ENCODE data around the gene GFER. TPM values are rescaled to one million over a fixed set of nuclear protein-coding genes. Genes with fewer than 3 reads are reported as not detected.

The GFER gene
- total RNA-seq, 1 experiment from 2014 or later: 58.5 TPM

DNA sequence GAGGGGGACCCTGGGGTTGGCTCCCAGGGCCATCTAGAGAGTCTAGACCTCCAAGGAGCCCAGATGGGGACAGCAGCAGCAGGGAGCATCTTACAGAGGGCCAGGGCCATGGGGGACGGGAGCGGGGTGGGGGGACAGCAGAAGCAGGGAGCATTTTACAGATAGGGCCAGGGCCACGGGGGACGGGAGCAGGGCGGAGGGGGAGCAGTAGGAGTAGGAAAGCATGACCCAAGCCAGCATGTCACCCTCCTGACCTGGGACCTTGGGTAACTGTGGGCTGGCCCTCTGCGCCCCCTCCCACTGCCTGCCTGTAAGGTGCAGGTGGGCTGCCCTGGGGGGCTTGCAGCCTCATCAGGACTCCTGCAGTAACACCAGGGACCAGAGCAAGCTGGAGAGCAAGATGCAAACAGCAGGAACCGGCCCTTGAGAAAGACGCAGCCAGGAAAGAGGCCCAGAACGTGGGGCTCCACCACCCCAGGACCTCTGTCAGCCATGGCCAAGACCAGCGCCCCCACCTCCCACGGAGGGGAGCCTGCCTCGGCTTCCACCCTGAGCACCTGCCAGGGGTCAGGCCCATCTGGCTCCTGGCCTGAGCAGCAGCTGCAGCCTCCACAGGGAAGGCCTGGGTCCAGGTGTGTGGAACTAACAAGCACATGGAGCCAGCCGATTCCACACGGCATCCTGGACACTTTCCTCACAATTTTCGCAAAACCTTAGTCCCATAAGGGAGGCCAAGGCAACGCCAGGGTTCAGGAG lies 23.3 kb downstream of the GFER start (continued):
- TF ChIP-seq, protein P1, sequence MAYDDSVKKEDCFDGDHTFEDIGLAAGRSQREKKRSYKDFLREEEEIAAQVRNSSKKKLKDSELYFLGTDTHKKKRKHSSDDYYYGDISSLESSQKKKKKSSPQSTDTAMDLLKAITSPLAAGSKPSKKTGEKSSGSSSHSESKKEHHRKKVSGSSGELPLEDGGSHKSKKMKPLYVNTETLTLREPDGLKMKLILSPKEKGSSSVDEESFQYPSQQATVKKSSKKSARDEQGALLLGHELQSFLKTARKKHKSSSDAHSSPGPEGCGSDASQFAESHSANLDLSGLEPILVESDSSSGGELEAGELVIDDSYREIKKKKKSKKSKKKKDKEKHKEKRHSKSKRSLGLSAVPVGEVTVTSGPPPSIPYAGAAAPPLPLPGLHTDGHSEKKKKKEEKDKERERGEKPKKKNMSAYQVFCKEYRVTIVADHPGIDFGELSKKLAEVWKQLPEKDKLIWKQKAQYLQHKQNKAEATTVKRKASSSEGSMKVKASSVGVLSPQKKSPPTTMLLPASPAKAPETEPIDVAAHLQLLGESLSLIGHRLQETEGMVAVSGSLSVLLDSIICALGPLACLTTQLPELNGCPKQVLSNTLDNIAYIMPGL (CRISPR knock-in tag; IDR thresholded peaks at IDR 0.05): no peak
- TF ChIP-seq ZBTB21 (CRISPR knock-in tag; IDR thresholded peaks at IDR 0.05; ENCODE audit: borderline replicate concordance): no peak
- TF ChIP-seq, protein P2, sequence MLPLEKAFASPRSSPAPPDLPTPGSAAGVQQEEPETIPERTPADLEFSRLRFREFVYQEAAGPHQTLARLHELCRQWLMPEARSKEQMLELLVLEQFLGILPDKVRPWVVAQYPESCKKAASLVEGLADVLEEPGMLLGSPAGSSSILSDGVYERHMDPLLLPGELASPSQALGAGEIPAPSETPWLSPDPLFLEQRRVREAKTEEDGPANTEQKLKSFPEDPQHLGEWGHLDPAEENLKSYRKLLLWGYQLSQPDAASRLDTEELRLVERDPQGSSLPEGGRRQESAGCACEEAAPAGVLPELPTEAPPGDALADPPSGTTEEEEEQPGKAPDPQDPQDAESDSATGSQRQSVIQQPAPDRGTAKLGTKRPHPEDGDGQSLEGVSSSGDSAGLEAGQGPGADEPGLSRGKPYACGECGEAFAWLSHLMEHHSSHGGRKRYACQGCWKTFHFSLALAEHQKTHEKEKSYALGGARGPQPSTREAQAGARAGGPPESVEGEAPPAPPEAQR (CRISPR knock-in tag; IDR thresholded peaks at IDR 0.05): no peak

DNA sequence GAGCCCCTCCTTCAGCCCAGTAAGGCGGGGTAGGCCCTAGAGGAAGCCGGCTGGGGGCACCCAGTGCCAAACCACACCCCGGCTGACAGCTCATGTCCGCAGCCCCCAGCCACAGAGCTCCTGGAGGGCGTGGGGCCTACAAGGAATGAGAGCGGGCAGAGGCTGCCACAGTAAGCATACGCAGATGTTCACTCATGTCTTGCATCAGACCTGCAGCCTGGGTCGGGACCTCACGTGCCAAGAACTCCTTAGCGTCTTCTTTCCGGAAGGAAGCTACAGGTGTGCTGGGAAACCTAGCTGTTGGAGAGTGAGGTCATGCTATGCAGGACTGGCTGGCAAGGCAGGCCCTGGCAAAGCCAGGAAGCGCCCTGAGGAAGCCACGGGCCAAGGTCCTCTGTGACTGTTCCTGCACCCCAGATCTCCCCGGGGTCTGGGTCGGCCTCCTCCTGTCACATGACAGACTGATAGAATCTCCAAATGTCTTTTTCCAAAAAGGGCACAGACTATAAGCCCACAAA lies 24.1 kb downstream of the GFER start:
- DNase-seq (ENCODE audit: low spot score): no peak
- TF ChIP-seq PRRX2 (CRISPR knock-in tag; IDR thresholded peaks at IDR 0.05) (no peak), FOXJ3 (CRISPR knock-in tag; IDR thresholded peaks at IDR 0.05; ENCODE audit: borderline replicate concordance) (no peak)
- TF ChIP-seq, protein P3, sequence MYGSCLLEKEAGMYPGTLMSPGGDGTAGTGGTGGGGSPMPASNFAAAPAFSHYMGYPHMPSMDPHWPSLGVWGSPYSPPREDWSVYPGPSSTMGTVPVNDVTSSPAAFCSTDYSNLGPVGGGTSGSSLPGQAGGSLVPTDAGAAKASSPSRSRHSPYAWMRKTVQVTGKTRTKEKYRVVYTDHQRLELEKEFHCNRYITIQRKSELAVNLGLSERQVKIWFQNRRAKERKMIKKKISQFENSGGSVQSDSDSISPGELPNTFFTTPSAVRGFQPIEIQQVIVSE (CRISPR knock-in tag; IDR thresholded peaks at IDR 0.05; ENCODE audit: borderline replicate concordance): no peak
- TF ChIP-seq, protein P4, sequence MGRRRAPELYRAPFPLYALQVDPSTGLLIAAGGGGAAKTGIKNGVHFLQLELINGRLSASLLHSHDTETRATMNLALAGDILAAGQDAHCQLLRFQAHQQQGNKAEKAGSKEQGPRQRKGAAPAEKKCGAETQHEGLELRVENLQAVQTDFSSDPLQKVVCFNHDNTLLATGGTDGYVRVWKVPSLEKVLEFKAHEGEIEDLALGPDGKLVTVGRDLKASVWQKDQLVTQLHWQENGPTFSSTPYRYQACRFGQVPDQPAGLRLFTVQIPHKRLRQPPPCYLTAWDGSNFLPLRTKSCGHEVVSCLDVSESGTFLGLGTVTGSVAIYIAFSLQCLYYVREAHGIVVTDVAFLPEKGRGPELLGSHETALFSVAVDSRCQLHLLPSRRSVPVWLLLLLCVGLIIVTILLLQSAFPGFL (CRISPR knock-in tag; IDR thresholded peaks at IDR 0.05; ENCODE audit: borderline replicate concordance): no peak
- Mint-ChIP-seq H3K4me1 (peaks cover 39% of the 10 kb centered on the region), H3K27me3 (ENCODE audit: low read depth) (no peaks in the 10 kb centered on the region), H3K9me3 (no peaks in the 10 kb centered on the region), H3K4me3 (peak overlapping the region; percentile 71), H3K27ac (no peak overlapping the region), H3K36me3 (peaks cover 5% of the 10 kb centered on the region; the same call in 1 of the 2 replicates)
- no peak for ATAC-seq
- ChIA-PET CTCF (interaction anchor here (0.7 to 1.8 kb wide), 3 partner anchors 9 to 82 kb away, joined by 3 to 6 read pairs (median 3); no protein-coding TSS in a partner anchor), POLR2A (no interaction called here)

DNA sequence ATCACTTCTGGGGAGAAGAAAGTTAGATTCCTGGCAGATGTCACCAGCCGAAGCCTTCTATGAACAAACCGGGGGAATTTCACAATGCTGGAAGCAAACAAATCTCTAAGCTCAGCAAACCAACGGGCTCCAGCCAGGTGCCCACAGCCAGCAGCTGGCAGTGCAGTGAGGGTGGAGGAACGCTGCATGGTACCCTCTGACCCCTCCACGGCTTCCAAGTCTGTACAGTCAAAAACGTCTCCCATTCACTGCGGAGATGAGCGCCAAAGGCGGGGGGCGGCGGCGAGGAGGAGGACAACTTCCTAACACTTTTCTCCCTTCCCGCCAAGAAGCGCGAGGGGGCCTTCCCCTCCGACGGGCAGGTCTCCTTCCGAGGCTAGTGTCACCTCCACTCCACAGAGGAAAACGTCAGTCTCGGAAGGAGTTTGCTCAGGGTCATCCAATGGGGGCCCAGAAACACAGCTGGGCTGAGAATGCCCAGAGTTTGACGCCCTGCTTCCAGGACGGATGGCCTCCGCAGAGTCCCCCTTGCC lies 24.7 kb downstream of the GFER start:
- H3K27ac Mint-ChIP-seq: peak overlapping the region; percentile 4; the same call in 1 of the 2 replicates

More for the DNA sequence above, 24.7 kb downstream of the GFER start:
- ChIA-PET POLR2A (no interaction called here), CTCF (interaction anchor here (0.6 to 1.8 kb wide), 3 partner anchors 82 to 133 kb away, joined by 3 to 6 read pairs (median 4); no protein-coding TSS in a partner anchor)
- Mint-ChIP-seq H3K36me3 (peaks cover 5% of the 10 kb centered on the region; the same call in 1 of the 2 replicates), H3K4me1 (peaks cover 39% of the 10 kb centered on the region), H3K27me3 (ENCODE audit: low read depth) (no peaks in the 10 kb centered on the region), H3K9me3 (no peaks in the 10 kb centered on the region), H3K4me3 (peak overlapping the region; percentile 71)
- no peak for ATAC-seq
- no peak for DNase-seq (ENCODE audit: low spot score)
- TF ChIP-seq, protein P5, sequence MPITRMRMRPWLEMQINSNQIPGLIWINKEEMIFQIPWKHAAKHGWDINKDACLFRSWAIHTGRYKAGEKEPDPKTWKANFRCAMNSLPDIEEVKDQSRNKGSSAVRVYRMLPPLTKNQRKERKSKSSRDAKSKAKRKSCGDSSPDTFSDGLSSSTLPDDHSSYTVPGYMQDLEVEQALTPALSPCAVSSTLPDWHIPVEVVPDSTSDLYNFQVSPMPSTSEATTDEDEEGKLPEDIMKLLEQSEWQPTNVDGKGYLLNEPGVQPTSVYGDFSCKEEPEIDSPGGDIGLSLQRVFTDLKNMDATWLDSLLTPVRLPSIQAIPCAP (CRISPR knock-in tag; IDR thresholded peaks at IDR 0.05): 0 out of 2 replicates have a peak, but pooled peaks have one; percentile 31
- TF ChIP-seq, protein P2 (CRISPR knock-in tag; IDR thresholded peaks at IDR 0.05): no peak
